Right atrium auricular region (tissue), 2 donors: ENCODE measurements around the gene TOR3A. TPM values are rescaled to one million over a fixed set of nuclear protein-coding genes. Genes with fewer than 3 reads are reported as not detected.

Source experiments
- DNase-seq: peaks from one replicate; pipeline ENCODE4 v3.0.0-alpha.2; 2019; ENCODE audit warnings: low spot score
- H3K27ac ChIP-seq, 2 donors: fragments of 200-600 bp; sonication (generic); 1 replicate in 1 of 2; 2 replicates in 1 of 2; pipeline ENCODE4 v1.5.1; 2016 to 2019
- H3K27me3 ChIP-seq, 2 donors: fragments of 200-600 bp; sonication (generic); one replicate each; pipeline versions ENCODE4 v1.5.1 to v1.6.0; 2017 to 2019
- H3K36me3 ChIP-seq: fragments of 200-600 bp; sonication (generic); one replicate; pipeline ENCODE4 v1.5.1; 2016
- H3K4me1 ChIP-seq, 2 donors: fragments of 200-600 bp; sonication (generic); one replicate each; pipeline versions ENCODE4 v1.5.1 to v1.6.0; 2017 to 2019
- H3K4me3 ChIP-seq, 2 donors: fragments of 200-600 bp; sonication (generic); 1 replicate in 1 of 2; 2 replicates in 1 of 2; pipeline ENCODE4 v1.5.1; 2017 to 2019; ENCODE audit warnings: mild to moderate bottlenecking in 1 of 2, moderate library complexity in 1 of 2
- H3K9me3 ChIP-seq, 2 donors: fragments of 200-600 bp; sonication (generic); one replicate each; pipeline ENCODE4 v1.5.1; 2019
- total RNA-seq, 2 donors: library from RNA; depleted of rRNA; stranded (reverse); fragments of >200 nt; gene quantifications; one replicate each; pipeline ENCODE4 v1.1.0, GENCODE V29; 2016
- TF ChIP-seq, protein P1 (sequence below), 2 donors: fragments of 200-600 bp; sonication (generic); IDR thresholded peaks; one replicate each; pipeline ENCODE4 v1.5.1; 2019; ENCODE audit warnings: antibody characterized with exemption in 2 of 2

Gene TOR3A
- total RNA-seq, 2 donors from 2014 or later, result 14.3 to 19.7 TPM

- no peak for DNase-seq
- TF ChIP-seq, protein P1, sequence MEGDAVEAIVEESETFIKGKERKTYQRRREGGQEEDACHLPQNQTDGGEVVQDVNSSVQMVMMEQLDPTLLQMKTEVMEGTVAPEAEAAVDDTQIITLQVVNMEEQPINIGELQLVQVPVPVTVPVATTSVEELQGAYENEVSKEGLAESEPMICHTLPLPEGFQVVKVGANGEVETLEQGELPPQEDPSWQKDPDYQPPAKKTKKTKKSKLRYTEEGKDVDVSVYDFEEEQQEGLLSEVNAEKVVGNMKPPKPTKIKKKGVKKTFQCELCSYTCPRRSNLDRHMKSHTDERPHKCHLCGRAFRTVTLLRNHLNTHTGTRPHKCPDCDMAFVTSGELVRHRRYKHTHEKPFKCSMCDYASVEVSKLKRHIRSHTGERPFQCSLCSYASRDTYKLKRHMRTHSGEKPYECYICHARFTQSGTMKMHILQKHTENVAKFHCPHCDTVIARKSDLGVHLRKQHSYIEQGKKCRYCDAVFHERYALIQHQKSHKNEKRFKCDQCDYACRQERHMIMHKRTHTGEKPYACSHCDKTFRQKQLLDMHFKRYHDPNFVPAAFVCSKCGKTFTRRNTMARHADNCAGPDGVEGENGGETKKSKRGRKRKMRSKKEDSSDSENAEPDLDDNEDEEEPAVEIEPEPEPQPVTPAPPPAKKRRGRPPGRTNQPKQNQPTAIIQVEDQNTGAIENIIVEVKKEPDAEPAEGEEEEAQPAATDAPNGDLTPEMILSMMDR (IDR thresholded peaks at IDR 0.05), result no peak
- no peaks in the 10 kb centered on the region for H3K36me3 ChIP-seq
- no peaks in the 10 kb centered on the region for H3K9me3 ChIP-seq
- H3K4me1 ChIP-seq, result peaks cover 0 to 10% of the 10 kb centered on the region in 2 donors
- H3K27ac ChIP-seq, result peak overlapping the region; percentile 49 to 54
- no peak overlapping the region for H3K4me3 ChIP-seq
- no peaks in the 10 kb centered on the region for H3K27me3 ChIP-seq
These were observed 61.5 kb downstream of the TOR3A start for GRCh38 chr1:179143322-179143721.

- Histone ChIP-seq H3K4me1 (peaks cover 0 to 10% of the 10 kb centered on the region in 2 donors), H3K27me3 (no peaks in the 10 kb centered on the region), H3K36me3 (no peaks in the 10 kb centered on the region), H3K9me3 (peaks cover 0 to 3% of the 10 kb centered on the region in 2 donors), H3K4me3 (no peak overlapping the region), H3K27ac (no peak overlapping the region)
- TF ChIP-seq, protein P1 (IDR thresholded peaks at IDR 0.05), result no peak
- DNase-seq, result no peak
These were observed 62.8 kb downstream of the TOR3A start for GRCh38 chr1:179144626-179145025.

DNA sequence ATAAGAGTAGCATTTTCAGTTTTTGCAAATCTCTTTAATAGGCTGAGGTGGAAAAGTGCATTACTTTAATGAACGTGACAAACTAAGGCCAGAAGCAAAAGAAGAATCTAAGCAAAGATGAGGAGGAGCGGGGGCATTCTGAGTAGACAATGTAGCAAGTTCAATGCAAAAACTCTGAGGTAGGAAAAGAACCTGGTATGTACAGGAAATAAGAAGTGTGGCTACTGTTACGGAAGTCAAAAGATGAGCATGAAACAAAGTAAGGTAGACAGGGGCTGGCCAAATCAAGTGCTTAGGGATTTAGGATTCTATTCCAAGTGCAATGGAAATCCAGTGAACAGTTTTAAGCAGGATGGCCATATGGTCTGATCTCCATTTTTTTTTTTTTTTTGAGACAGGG, 63.7 kb downstream of the TOR3A start:
- Histone ChIP-seq H3K4me3 (no peak overlapping the region), H3K27me3 (no peaks in the 10 kb centered on the region), H3K9me3 (peaks cover 0 to 6% of the 10 kb centered on the region in 2 donors), H3K36me3 (no peaks in the 10 kb centered on the region), H3K27ac (no peak overlapping the region), H3K4me1 (peaks cover 0 to 10% of the 10 kb centered on the region in 2 donors)
- TF ChIP-seq, protein P1 (IDR thresholded peaks at IDR 0.05), result no peak
- DNase-seq, result no peak

Other genes with a start within 250 kb of the TOR3A start
- gene ANGPTL1, start 211.0 kb upstream of the TOR3A start, total RNA-seq, result 10 to 100 TPM; 19.0 to 29.6 TPM
- gene FAM20B, start 56.2 kb upstream of the TOR3A start, total RNA-seq, result 10 to 100 TPM; 37.8 to 39.0 TPM
- gene ABL2, start 147.6 kb downstream of the TOR3A start, total RNA-seq, result 10 to 100 TPM in 1 of 2 donors, 1 to 10 TPM in 1; 6.3 to 12.1 TPM
- 10 to 100 TPM in 1 of 2 donors, 1 to 10 TPM in 1; 7.9 to 10.8 TPM for gene SOAT1, start 211.7 kb downstream of the TOR3A start, total RNA-seq